ENCODE data around the gene PPFIBP1. TPM values are rescaled to one million over a fixed set of nuclear protein-coding genes. Genes with fewer than 3 reads are reported as not detected.

Gene PPFIBP1
- polyA plus RNA-seq, 2 of the 4 experiments (the other 2 are of a cell fraction) = 24.8 to 89.0 TPM

DNA sequence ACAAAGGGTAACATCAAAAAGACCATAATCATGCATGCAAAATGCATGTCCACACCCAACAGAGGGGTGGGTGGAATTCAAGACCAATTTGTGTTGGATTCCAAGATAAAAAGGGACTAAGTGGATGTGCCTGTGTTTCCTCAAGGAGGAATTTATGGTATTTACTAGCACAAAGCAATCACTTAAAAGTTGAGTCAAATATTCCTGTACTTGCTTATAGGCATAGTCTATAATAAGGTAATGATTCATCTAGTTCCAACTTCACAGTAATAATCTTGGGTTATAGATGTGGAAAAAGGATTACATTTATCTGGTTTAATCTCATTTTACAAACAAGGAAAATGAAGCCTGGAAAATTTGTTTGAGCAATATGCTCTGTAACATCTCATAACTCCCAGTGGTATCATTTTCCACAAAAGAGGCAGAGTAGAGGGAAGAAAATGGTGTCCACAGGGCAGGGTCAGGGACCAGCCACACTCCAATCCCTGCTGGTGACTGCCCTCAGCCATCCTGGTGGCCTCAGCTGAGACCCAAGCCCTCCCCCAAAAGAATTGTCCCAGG, 91.4 kb downstream of the PPFIBP1 start:
- TF ChIP-seq MAFK (IDR thresholded peaks at IDR 0.05; ENCODE audit: partially characterized antibody) (no peak), GATA3 (IDR thresholded peaks at IDR 0.05; ENCODE audit: borderline replicate concordance) (peak; percentile 65), BHLHE40 (IDR thresholded peaks at IDR 0.05; ENCODE audit: low read depth, low read length) (no peak), SREBF2 (IDR thresholded peaks at IDR 0.05) (no peak), MYC (IDR thresholded peaks at IDR 0.05; ENCODE audit: borderline replicate concordance, low read length) (no peak), MAZ (IDR thresholded peaks at IDR 0.05; ENCODE audit: borderline replicate concordance, low read depth, low read length) (no peak), NPAS2 (CRISPR knock-in tag; IDR thresholded peaks at IDR 0.05; ENCODE audit: borderline replicate concordance) (no peak), NR3C1 (IDR thresholded peaks at IDR 0.05) (no peak), HOXB5 (CRISPR knock-in tag; IDR thresholded peaks at IDR 0.05) (no peak), JUNB (IDR thresholded peaks at IDR 0.05) (0 out of 2 replicates have a peak, but pooled peaks have one; percentile 18), FOSL2 (IDR thresholded peaks at IDR 0.05) (no peak), FOSL2 (CRISPR knock-in tag; IDR thresholded peaks at IDR 0.05) (0 out of 2 replicates have a peak, but pooled peaks have one; percentile 20), CEBPB (IDR thresholded peaks at IDR 0.05) (no peak), NFE2L2 (conservative IDR thresholded peaks at IDR 0.05; ENCODE audit: low read length) (no peak), ZFP36 (IDR thresholded peaks at IDR 0.05; ENCODE audit: borderline replicate concordance, partially characterized antibody) (no peak), RCOR1 (IDR thresholded peaks at IDR 0.05; ENCODE audit: low read depth, low read length) (no peak), ZC3H11A (IDR thresholded peaks at IDR 0.05) (no peak)
- TF ChIP-seq, protein P1, sequence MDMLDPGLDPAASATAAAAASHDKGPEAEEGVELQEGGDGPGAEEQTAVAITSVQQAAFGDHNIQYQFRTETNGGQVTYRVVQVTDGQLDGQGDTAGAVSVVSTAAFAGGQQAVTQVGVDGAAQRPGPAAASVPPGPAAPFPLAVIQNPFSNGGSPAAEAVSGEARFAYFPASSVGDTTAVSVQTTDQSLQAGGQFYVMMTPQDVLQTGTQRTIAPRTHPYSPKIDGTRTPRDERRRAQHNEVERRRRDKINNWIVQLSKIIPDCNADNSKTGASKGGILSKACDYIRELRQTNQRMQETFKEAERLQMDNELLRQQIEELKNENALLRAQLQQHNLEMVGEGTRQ (IDR thresholded peaks at IDR 0.05) = no peak
- TF ChIP-seq, protein P2, sequence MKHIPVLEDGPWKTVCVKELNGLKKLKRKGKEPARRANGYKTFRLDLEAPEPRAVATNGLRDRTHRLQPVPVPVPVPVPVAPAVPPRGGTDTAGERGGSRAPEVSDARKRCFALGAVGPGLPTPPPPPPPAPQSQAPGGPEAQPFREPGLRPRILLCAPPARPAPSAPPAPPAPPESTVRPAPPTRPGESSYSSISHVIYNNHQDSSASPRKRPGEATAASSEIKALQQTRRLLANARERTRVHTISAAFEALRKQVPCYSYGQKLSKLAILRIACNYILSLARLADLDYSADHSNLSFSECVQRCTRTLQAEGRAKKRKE (CRISPR knock-in tag; IDR thresholded peaks at IDR 0.05; ENCODE audit: low read depth) = no peak
- peaks cover 68% of the 10 kb centered on the region for H3K4me1 ChIP-seq

DNA sequence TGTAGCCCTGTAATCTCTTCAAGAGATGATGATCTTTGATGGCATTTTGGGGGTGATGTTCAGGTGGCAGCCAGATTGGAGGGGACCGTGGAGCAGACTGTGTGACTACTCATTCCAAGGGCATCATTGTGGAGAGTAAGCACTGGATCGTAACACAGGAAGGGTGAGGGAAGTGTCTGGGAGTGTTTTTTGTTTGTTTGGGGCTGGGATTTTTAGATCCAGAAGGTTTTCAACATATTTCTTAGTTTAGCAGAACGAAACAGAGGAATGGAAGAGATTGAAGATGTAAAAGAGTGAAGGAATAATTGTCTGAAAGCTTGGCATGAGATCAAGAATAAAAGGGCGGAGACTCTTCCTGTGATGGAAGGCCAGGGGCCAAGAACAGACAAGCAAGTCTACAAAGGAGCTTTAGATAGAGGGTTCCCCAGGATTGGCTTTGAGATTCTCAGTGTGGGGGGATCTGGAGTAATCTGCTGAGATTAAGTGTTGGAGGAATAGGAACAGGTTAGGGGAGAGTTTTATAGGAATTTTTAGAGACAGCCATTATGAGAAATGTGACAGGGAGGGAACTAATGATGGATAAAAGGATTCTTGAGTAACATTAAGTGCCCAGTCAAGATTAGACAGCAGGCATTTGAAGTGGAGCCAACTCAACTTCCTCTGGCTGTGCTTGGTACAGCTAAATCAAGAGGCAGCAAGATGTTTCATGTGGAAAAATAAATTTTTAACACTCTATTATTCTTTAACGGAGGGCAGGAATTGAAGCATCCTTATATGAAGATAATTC, 92.5 kb downstream of the PPFIBP1 start:
- no peak overlapping the region for H3K4me3 ChIP-seq
- peaks cover 58% of the 10 kb centered on the region for H3K4me1 ChIP-seq
- DNase-seq (ENCODE audit: low read depth in 1 of 2, low spot score in 1 of 2) (no peak), ATAC-seq (no peak), FAIRE-seq (peak; percentile 51)
- no peaks in the 10 kb centered on the region for H3K9me3 ChIP-seq
- ChIA-PET POLR2A (no interaction called here), CTCF (interaction anchor here (1.4 kb wide), 1 partner anchor 27 kb away, joined by 3 read pairs; no protein-coding TSS in a partner anchor)
- WGBS (ENCODE audit: missing lambda C conversion rate) = 53% methylated on average over 5 of the region's 5 CpGs
- H3K4me2 ChIP-seq = peak overlapping the region; percentile 52
- peak overlapping the region in 1 of 2 experiments; percentile 57; a peak in 3 of 6 replicates for H3K27ac ChIP-seq
- TF ChIP-seq FOSB (CRISPR knock-in tag; IDR thresholded peaks at IDR 0.05) (no peak), CHD4 (IDR thresholded peaks at IDR 0.05; ENCODE audit: borderline replicate concordance) (no peak), MAFK (IDR thresholded peaks at IDR 0.05; ENCODE audit: partially characterized antibody) (no peak), CEBPB (IDR thresholded peaks at IDR 0.05) (no peak), RARB (CRISPR knock-in tag; IDR thresholded peaks at IDR 0.05) (no peak), TP53 (CRISPR knock-in tag; IDR thresholded peaks at IDR 0.05) (no peak), MYC (IDR thresholded peaks at IDR 0.05; ENCODE audit: borderline replicate concordance, low read length) (no peak), ZNF302 (CRISPR knock-in tag; IDR thresholded peaks at IDR 0.05) (no peak), CBX2 (IDR thresholded peaks at IDR 0.05; ENCODE audit: borderline replicate concordance, low read depth) (no peak), JUNB (IDR thresholded peaks at IDR 0.05) (no peak)
- TF ChIP-seq, protein P3, sequence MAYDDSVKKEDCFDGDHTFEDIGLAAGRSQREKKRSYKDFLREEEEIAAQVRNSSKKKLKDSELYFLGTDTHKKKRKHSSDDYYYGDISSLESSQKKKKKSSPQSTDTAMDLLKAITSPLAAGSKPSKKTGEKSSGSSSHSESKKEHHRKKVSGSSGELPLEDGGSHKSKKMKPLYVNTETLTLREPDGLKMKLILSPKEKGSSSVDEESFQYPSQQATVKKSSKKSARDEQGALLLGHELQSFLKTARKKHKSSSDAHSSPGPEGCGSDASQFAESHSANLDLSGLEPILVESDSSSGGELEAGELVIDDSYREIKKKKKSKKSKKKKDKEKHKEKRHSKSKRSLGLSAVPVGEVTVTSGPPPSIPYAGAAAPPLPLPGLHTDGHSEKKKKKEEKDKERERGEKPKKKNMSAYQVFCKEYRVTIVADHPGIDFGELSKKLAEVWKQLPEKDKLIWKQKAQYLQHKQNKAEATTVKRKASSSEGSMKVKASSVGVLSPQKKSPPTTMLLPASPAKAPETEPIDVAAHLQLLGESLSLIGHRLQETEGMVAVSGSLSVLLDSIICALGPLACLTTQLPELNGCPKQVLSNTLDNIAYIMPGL (CRISPR knock-in tag; IDR thresholded peaks at IDR 0.05; ENCODE audit: borderline replicate concordance) = no peak
- TF ChIP-seq, protein P4, sequence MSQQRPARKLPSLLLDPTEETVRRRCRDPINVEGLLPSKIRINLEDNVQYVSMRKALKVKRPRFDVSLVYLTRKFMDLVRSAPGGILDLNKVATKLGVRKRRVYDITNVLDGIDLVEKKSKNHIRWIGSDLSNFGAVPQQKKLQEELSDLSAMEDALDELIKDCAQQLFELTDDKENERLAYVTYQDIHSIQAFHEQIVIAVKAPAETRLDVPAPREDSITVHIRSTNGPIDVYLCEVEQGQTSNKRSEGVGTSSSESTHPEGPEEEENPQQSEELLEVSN (IDR thresholded peaks at IDR 0.05; ENCODE audit: borderline replicate concordance, low read depth) = no peak
- TF ChIP-seq, protein P5, sequence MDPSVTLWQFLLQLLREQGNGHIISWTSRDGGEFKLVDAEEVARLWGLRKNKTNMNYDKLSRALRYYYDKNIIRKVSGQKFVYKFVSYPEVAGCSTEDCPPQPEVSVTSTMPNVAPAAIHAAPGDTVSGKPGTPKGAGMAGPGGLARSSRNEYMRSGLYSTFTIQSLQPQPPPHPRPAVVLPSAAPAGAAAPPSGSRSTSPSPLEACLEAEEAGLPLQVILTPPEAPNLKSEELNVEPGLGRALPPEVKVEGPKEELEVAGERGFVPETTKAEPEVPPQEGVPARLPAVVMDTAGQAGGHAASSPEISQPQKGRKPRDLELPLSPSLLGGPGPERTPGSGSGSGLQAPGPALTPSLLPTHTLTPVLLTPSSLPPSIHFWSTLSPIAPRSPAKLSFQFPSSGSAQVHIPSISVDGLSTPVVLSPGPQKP (IDR thresholded peaks at IDR 0.05; ENCODE audit: low read depth, low read length) = no peak
- TF ChIP-seq, protein P6, sequence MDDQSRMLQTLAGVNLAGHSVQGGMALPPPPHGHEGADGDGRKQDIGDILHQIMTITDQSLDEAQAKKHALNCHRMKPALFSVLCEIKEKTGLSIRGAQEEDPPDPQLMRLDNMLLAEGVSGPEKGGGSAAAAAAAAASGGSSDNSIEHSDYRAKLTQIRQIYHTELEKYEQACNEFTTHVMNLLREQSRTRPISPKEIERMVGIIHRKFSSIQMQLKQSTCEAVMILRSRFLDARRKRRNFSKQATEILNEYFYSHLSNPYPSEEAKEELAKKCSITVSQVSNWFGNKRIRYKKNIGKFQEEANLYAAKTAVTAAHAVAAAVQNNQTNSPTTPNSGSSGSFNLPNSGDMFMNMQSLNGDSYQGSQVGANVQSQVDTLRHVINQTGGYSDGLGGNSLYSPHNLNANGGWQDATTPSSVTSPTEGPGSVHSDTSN (IDR thresholded peaks at IDR 0.05) = no peak
- TF ChIP-seq, protein P2 (CRISPR knock-in tag; IDR thresholded peaks at IDR 0.05; ENCODE audit: low read depth) = no peak

More for the DNA sequence above, 91.4 kb downstream of the PPFIBP1 start:
- ChIA-PET CTCF (interaction anchor here (1.2 kb wide), 1 partner anchor 37 kb away, joined by 3 read pairs; no protein-coding TSS in a partner anchor), POLR2A (no interaction called here)
- FAIRE-seq (peak; percentile 23), ATAC-seq (peak in 1 of 2 experiments; percentile 44; a peak in 3 of 6 replicates), DNase-seq (ENCODE audit: low read depth in 1 of 2, low spot score in 1 of 2) (peak in 1 of 2 experiments; percentile 44)
- H3K4me3 ChIP-seq = no peak overlapping the region
- peak overlapping the region; percentile 52 for H3K4me2 ChIP-seq
- peak overlapping the region; percentile 7 to 54; a peak in 3 of 6 replicates for H3K27ac ChIP-seq
- no peaks in the 10 kb centered on the region for H3K9me3 ChIP-seq

All from A549 (cell line).